GM18502 (cell line): ENCODE measurements around the gene PPA1.
"Not testable (repeated sequence)": the region's sequence is repeated elsewhere in the genome, so short reads cannot be mapped to it uniquely, and the experiment has no call there.

Experiments used
- ATAC-seq: cut with Tn5 transposase; IDR thresholded peaks from one replicate; pipeline ENCODE4 v1.9.1; 2021; ENCODE audit warnings: mild to moderate bottlenecking; ENCODE audit not compliant: unreplicated experiment, poor library complexity

PPA1 gene

GRCh38 chr10:70255329-70256299 is 22.4 kb upstream of the PPA1 start:
- no peak for ATAC-seq

DNA sequence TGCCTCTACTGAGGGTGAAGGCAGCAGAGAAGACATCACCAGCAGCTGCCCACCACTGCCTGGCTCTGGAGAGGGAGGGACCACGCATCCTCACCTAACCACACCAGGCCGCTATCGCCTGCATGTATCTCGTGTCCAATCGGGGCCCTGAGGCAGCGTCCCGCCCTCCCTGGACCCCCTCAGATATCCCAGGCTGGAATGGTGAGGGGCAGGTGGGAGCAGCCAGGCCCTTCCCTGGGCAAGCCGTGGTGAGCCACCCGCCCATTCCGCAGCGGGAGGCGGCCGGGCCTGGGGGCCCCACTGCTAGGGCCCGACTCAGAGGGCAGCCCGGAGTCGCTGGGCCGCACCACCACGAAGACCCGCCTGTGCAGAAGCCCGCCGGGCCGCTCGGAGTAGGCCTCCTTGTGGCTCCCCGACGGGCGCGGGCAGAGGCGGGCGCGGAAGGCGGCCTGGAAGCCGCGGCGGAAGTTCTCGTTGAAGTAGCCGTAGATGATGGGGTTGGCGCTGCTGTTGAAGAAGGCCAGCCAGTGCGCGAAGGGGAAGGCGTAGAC is 21.6 kb upstream of the PPA1 start:
- ATAC-seq: no peak

DNA sequence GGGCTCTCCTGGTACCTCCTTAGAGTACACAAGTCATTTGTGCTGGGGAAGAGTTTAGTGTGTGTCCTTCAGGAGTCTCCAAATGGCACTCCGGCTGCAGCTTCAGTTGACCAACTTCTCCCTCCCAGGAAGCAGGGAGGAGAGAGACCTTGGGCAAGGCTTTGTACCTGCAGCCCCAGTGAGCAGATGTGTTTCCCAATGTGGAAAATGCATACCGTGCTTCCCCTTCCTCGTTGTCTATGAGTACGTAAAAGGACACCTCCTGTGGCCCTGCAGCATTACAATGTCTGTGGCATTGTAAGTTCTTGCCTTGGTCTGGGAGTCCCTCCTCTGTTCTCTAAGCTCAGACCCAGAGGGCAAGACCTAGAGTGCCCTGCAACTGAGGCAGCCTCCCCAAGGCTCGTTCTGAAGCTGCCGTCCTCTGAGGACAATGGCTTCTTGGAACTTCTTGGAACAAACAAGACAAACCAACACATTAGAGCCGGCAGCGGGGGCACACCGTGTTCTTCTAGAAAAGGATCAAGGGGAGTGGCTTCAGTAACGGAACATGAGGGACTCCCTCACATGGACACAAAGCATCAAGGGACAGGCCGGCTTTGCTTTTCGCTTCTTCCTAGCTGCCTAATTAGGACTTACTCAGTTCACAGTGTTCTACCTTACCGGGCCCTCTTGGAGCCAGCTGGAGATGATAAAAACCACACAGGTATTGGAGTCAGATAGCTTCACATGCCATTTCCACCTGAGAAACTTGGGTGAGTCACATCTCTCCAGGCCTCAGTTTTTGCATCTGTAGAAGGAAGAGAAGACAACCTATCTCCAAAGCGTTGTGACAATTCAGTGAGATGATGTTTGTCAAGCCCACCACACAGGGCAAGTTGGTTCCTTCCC is 20.9 kb upstream of the PPA1 start:
- ATAC-seq: no peak

- no peak for ATAC-seq
These were observed 17.9 kb upstream of the PPA1 start for GRCh38 chr10:70250961-70251680.

GRCh38 chr10:70247360-70247759 is 14.1 kb upstream of the PPA1 start:
- no peak for ATAC-seq

DNA sequence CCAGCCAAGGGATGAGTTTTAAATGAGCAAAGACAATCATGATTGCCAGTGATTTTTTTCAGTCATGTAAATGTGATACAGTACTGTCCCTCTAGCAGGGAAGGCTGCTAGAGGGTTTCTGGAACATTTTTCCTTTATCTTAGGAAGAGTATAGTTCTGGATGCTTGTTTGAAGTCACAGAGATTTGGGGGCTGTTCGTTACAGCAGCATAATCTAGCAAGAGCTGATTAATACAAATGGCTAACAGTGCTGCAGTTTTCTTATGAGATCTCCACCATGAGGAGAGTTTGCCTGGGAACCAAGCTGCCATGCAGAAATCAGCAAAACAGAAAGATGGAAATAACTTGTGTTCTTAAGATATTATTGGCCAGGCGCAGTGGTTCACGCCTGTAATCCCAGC is 7.9 kb upstream of the PPA1 start:
- no peak for ATAC-seq

GRCh38 chr10:70239986-70240385 is 6.8 kb upstream of the PPA1 start:
- not testable (repeated sequence) for ATAC-seq

- ATAC-seq: not testable (repeated sequence)
These were observed 6.1 kb upstream of the PPA1 start for GRCh38 chr10:70239077-70239976.

- not testable (repeated sequence) for ATAC-seq
These were observed 4.8 kb upstream of the PPA1 start for GRCh38 chr10:70237958-70238536.

DNA sequence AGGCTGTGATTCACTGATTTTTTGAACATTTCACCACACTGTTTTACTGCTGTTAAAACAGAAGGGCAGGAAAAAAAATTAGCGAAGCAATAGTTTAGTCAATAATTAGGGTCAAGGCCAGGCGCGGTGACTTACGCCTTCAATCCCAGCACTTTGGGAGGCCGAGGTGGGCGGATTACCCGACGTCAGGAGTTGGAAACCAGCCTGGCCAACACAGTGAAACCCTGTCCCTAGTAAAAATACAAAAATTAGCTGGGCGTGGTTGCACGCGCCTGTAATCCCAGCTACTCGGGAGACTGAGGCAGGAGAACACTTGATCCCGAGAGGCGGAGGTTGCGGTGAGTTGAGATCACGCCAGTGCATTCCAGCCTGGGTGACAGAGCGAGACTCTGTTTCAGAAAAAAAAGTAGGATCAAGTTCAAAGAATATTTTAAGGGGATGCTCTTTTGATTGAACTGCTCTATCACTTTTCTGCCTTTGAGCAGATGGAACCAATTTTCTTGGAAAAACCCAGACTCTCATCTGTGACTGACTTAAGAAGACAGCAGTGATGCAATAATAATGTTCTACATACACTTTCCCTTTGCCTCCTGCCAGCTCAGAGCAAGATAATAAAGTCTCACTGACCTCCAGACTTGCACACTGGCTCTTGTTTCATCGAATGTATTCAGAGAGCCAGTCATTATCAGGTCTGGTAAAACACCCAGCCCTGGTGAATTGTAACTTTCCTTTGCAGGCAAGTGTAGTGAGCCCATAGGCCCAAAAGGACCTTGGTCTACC is 1.6 kb upstream of the PPA1 start:
- ATAC-seq: no peak

- no peak for ATAC-seq
These were observed 691 bp upstream of the PPA1 start for GRCh38 chr10:70233939-70234300.

GRCh38 chr10:70232859-70233108 is 445 bp downstream of the PPA1 start:
- ATAC-seq: no peak

DNA sequence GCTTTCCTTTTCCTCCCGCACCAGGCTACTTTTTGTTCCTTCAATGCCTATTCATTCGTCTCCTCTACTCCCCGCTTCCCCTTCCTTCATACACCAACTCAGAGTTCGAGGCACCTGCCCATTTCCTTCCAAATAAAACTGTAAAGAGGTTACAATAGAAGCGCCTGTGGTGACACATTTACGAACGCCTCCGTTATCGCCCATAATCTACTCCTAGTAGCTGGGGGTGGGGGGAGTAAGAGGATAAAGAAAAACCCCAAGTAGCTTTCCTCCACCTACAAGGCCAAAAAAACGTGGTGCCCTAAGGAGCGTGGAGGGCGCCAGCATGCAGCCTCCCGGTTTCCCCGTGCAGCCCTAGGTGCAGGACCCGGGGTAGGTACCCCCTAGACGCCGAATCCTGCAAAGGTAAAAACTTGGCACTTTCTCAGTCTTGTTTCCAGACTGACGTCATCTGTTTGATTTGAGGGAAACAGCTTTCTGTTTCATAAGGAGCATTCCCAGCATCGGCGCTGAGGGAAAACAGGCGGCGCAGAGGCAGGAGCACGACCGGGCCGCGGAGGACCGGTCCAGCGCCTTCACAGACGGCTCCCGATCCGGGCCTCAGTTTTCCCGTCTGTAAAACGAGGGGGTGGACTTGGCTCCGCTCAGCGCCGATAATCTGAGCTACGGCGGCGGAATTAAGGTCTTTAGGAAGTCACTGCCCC is 922 bp downstream of the PPA1 start:
- no peak for ATAC-seq

DNA sequence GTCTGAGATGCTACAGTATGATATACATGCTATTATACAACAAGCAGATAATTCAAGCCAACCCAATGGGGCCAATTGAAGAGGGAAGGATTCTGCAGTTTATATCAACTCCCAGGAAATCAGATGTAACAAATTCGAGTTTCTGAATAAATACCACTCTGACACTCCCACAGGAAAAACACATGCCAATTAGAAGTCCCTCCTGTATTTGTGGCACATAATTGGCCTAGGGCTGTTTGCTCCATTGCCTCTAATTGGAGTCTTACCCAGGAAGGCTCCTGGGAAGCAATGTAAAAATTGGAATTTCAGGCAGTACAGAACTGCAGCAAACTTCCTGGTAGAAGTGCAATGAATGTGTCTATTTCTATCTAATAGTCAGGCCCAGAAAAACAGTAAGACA is 4.7 kb downstream of the PPA1 start:
- no peak for ATAC-seq

DNA sequence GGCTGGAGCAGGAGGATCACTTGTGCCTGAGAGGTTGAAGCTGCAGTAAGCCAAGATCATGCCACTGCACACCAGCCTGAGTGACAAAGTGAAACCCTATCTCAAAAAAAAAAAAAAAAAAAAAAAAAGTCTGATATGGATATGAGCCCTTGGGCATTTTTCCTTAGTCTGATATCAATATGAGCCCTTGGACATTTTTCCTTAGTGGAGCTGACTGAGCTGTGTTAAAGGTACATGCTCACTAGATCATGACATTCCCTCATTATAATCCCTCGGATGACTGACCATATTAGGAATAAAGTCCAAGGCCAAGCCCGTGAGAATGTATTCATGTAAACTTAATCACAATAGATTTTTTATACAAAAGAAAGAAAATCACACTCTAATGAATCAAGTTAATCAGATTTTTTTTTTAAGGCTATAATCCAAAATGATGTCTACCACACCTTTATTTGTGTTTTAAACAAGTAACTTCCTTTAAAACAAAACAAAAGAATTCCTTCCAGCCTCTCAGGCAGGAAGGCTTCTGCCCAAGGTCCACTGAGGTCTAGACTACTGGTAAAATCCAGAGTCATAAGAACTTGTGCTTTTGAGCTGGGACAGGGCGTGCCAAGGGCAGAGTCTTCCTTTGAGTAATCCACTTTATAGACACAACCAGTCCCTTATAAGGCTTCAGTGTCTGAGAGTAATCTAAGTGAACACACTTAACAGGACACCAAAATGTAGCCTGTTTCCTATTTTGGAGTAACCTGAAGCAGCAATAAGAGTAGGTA is 5.5 kb downstream of the PPA1 start:
- no peak for ATAC-seq

DNA sequence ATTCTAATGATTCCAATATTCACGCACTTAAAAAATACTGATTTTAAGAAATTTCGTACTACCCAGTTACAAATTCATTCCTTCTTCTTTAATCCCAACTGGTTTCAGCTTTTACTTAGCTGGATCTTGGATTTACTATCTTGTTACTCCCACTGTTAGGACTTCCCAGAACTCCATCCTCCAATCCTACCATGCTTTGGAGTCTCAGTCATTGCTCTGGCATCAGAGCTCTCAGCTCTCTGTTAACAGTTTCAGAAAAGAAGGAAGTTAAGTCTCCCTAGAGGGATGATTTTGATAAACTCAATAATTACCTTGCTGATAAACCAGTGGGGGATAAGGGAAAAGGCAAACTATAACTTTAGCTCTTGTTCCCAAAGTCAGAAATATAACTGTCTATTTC is 9.5 kb downstream of the PPA1 start:
- no peak for ATAC-seq

DNA sequence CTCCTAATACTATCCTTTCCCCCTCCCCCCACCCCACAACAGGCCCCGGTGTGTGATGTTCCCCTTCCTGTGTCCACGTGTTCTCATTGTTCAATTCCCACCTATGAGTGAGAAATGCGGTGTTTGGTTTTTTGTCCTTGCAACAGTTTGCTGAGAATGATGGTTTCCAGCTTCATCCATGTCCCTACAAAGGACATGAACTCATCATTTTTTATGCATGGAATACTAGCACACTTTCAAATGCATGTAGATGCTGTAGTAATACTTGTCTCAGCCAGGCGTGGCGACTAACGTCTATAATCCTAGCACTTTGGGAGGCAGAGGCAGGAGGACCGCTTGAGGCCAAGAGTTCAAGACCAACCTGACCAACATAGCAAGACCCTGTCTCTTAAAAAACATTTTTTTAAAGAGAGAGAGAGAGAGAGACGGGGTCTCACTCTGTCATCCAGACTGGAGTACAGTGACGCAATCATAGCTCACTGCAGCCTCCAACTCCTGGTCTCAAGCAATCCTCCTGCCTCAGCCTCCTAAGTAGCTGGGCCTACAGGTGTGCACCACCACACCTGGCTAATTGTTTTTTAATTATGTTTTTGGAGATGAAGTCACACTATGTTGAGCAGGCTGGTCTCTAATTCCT is 10.3 kb downstream of the PPA1 start:
- not testable (repeated sequence) for ATAC-seq
